ENCODE data around the gene MYOG. TPM values are rescaled to one million over a fixed set of nuclear protein-coding genes. Genes with fewer than 3 reads are reported as not detected.
A peak's percentile ranks its signal among the peaks of the same experiment; 100 is the strongest.

MYOG gene
- total RNA-seq, 1 donor from 2014 or later = not detected

DNA sequence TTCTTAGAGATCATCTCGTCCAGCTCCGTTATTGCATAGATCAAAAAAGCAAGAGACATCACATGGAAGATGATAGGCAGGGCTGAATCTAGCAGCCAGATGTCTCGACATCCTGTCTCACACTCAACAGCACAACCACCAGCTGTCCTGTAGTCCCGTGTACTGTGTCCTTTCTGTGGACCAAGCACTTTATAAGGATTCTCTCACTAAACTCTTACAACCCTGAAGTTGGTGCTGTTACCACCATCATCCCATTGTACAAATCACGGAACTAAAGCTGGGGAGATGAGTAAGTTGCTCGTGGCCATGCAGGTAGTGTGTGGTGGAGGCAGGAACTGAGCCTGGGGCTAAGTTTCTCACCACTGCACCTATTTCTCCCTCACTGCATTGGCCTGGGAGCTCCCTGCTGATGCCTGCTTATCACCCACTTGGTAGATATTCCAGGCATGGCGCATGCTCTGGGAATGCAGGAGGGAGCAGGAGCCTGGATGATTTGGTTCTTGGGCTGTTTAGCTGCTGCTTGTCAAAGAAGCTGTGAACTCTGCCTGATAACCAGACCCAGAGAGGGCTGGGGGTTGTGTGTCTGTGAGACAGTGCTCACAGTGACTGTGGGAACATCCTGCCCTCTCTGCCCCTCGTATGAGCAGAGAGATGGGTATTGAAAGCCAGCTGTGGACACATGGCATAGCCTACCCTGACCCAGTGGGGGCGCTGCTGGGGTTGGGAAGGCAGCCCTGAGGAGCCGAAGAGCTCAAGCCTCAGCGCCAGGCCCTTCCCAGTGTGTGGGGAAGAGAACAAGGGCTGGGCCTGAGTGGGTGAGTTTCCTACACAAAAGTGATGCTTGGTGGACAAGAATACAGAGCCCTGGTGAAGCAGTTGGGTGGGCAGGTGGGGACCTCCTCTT lies 46.0 kb downstream of the MYOG start:
- H3K27me3 Mint-ChIP-seq (ENCODE audit: insufficient read depth) = no peaks in the 10 kb centered on the region
- intact Hi-C loops (cut with micrococcal nuclease) = loop anchor here (1.0 kb wide), 2 partner anchors 176 to 229 kb away; no protein-coding TSS in a partner anchor
- no peak for DNase-seq (ENCODE audit: low spot score)

DNA sequence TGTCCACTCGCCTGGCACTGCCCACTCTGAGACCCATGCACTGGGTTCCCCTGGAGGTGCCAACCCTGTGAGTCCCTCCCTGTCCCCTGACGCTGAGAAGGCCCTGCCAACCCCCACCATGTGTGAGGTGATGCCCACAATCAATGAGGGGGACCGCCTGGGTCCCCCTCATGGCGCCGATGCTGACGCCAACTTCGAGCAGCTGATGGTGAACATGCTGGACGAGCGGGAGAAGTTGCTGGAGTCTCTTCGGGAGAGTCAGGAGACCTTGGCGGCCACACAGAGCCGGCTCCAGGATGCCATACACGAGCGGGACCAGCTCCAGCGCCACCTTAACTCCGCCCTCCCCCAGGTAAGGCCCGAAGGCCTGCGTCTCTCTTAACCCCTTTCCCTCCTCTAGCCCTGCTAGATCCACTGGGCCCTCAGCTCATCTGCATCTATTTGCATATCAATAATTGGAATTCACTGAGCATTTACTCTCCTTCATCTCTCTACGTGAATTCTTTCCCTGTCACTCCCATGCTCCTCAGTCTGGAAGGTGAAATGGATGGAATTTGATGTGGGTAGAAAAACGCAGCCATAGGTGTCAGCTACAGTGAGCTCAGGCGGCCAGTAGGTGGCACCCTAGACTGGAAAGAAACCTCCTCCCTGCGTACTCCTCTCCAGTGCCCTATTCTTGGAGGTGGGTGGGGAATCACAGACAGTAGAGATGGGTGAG lies 46.8 kb downstream of the MYOG start:
- Mint-ChIP-seq H3K27me3 (ENCODE audit: insufficient read depth) (no peaks in the 10 kb centered on the region), H3K27ac (no peak overlapping the region), H3K4me1 (ENCODE audit: low read depth) (peaks cover 14% of the 10 kb centered on the region), H3K36me3 (ENCODE audit: low read depth) (no peaks in the 10 kb centered on the region), H3K4me3 (no peak overlapping the region), H3K9me3 (no peaks in the 10 kb centered on the region)
- DNase-seq (ENCODE audit: low spot score) = peak; percentile 48
- intact Hi-C loops (cut with micrococcal nuclease) = loop anchor here (1.0 kb wide), 2 partner anchors 177 to 230 kb away; no protein-coding TSS in a partner anchor

More for the DNA sequence above, 46.0 kb downstream of the MYOG start:
- Mint-ChIP-seq H3K27ac (no peak overlapping the region), H3K36me3 (ENCODE audit: low read depth) (peaks cover 1% of the 10 kb centered on the region), H3K4me1 (ENCODE audit: low read depth) (peaks cover 14% of the 10 kb centered on the region), H3K4me3 (no peak overlapping the region), H3K9me3 (no peaks in the 10 kb centered on the region)

DNA sequence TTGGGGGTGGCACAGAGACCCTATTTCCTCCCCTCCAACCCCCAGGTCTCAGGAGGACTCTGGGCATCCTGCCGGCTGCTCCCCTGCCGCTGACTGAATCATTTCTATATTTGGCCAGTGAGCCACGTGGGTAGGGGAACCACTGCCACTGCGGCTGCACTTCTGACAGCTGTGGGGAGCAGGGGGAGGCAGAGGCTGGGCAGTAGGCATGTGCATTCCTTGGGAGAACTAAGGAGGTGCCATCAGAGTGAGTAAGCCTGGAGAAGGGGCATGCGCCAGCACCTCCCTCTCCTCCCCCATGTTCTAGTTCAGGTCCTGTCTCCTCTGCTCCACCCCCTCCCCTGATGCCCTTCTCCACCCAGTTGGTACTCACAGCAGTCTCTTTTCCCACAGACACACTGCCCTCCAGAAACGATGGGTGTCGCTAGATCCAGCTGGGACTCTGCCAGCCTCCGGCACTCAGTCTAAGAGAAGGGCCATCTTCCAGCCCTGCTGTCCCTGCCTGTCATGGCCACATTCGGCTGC lies 47.5 kb downstream of the MYOG start:
- H3K27me3 Mint-ChIP-seq (ENCODE audit: insufficient read depth) = no peaks in the 10 kb centered on the region
- H3K27ac Mint-ChIP-seq = no peak overlapping the region
- intact Hi-C loops (cut with micrococcal nuclease) = no loop called here
- H3K36me3 Mint-ChIP-seq (ENCODE audit: low read depth) = no peaks in the 10 kb centered on the region
- no peak overlapping the region for H3K4me3 Mint-ChIP-seq
- no peaks in the 10 kb centered on the region for H3K9me3 Mint-ChIP-seq
- DNase-seq (ENCODE audit: low spot score) = no peak
- peaks cover 14% of the 10 kb centered on the region for H3K4me1 Mint-ChIP-seq (ENCODE audit: low read depth)

DNA sequence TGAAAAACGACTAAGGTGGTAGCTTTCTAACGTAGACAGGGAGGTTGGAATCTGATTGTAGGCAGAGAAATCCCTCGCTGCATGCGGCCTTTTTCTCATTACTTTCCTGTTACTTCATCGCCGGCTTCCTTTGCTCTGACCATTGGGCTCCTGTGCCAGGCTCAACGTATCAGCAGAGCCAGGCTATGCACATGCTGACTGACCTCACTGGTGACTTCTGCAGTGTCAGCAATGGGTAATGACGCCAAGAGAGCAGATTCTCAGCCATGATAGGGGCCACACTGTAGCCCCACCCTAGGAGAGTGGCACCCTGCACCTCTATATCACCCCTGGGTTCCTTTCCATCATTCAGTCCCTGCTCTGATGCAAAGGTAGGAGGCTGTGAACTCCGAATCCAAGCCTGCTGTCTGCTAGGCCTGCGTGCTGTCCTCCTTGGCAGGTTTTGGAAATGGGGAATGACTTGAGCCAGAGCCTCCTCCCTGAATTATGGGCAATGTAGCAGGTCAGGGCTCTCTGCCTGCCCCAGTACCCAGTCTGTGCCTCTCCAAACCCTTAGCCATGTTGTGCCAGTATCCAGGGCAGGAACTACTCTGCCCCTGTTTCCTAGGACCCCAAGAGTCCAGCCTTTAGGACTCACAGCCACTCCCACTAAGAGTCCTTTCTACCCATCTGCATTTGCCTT lies 48.2 kb downstream of the MYOG start:
- Mint-ChIP-seq H3K27ac (no peak overlapping the region), H3K36me3 (ENCODE audit: low read depth) (no peaks in the 10 kb centered on the region), H3K4me1 (ENCODE audit: low read depth) (peaks cover 14% of the 10 kb centered on the region), H3K9me3 (no peaks in the 10 kb centered on the region), H3K4me3 (no peak overlapping the region), H3K27me3 (ENCODE audit: insufficient read depth) (no peaks in the 10 kb centered on the region)
- intact Hi-C loops (cut with micrococcal nuclease) = no loop called here
- DNase-seq (ENCODE audit: low spot score) = no peak

DNA sequence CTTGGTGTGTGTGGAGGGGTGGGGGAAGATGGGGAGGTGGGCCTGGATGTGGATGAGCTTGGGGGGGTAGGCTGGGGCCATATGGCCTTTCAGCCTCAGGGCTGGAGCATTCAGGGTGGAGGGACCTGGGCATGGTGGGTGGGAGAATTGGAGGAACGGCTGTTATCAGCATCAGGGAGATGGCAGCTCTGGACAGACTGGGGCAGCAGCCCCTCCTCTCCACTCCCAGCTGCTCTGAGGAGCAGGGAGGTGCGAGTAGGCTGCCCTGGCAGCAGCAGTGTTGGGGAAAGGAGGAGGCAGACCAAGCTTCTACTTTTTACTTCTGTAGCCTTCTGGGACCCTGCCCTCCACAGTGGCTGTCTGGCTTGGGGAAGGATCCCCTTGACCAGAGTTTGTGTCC lies 49.3 kb downstream of the MYOG start:
- H3K27me3 Mint-ChIP-seq (ENCODE audit: insufficient read depth) = no peaks in the 10 kb centered on the region
- H3K4me1 Mint-ChIP-seq (ENCODE audit: low read depth) = peaks cover 14% of the 10 kb centered on the region
- H3K36me3 Mint-ChIP-seq (ENCODE audit: low read depth) = no peaks in the 10 kb centered on the region
- no peak for DNase-seq (ENCODE audit: low spot score)
- H3K27ac Mint-ChIP-seq = no peak overlapping the region
- intact Hi-C loops (cut with micrococcal nuclease) = no loop called here
- H3K9me3 Mint-ChIP-seq = no peaks in the 10 kb centered on the region
- no peak overlapping the region for H3K4me3 Mint-ChIP-seq

DNA sequence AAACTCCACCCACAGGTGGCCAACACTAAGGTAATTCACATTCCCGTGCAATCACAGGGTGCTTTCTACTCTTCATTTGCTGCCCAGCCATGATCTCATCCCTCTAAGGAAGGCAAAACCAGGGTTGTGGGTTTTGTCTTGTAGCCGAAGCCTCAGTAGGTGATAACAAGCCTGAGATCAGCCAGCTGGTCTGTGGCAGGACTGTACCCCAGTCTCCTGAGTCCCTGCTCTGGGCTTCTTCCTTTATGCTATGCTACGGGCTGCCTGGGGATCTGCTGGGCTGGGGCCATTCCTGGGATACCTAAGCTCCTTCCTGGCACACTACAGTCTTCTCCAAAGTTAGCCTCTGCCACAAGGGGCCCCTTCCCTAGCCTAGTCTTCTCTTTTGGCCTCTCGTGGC lies 49.7 kb downstream of the MYOG start:
- Mint-ChIP-seq H3K4me3 (no peak overlapping the region), H3K36me3 (ENCODE audit: low read depth) (no peaks in the 10 kb centered on the region), H3K27me3 (ENCODE audit: insufficient read depth) (no peaks in the 10 kb centered on the region), H3K4me1 (ENCODE audit: low read depth) (peaks cover 14% of the 10 kb centered on the region), H3K27ac (no peak overlapping the region), H3K9me3 (no peaks in the 10 kb centered on the region)
- no peak for DNase-seq (ENCODE audit: low spot score)
- intact Hi-C loops (cut with micrococcal nuclease) = no loop called here

DNA sequence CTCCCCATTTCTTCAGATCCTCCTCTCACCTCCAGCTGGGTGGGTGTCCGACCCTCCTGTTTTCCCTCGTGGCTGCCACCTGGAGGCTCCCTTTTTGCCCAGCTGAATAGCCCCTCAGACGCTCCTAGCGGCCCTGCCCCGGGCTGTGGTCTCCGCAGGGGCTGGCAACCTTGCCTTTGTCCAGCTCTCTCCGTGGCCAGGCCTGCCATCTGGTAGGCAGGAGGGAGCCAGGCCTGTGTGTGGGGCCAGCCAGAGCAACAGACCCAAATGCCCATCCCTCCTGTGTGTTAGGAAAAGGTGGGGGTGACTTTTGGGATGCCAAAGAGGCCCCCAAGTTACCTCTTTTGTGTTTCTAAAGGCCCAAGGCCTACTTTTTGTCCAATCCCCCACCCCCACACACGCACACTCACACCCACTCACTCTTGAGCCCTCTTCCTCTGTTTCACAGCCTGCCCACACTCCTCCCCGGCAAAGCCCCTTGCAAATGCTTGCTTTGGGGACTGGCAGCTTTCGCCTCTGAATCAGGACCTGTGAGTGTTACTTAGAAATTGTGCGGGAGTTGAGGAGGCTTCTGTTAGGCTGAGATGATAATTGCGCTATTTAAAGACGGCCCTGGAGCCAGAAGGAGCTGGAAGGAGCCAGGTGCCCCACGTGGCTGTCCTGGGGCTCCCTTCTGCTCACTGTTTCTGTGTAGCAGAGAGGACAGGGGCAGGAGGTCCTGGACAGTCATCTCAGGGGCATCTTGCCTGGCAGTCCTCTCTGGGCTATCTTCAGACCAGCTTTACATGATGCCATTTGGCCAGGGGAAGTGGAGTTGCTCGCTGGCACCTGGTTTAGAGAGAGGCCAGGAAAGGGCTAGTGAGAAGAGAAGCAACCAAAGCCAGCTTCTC lies 50.5 kb downstream of the MYOG start:
- no peak overlapping the region for H3K27ac Mint-ChIP-seq
- no peaks in the 10 kb centered on the region for H3K36me3 Mint-ChIP-seq (ENCODE audit: low read depth)
- no peak for DNase-seq (ENCODE audit: low spot score)
- no peaks in the 10 kb centered on the region for H3K9me3 Mint-ChIP-seq
- peaks cover 14% of the 10 kb centered on the region for H3K4me1 Mint-ChIP-seq (ENCODE audit: low read depth)
- no peaks in the 10 kb centered on the region for H3K27me3 Mint-ChIP-seq (ENCODE audit: insufficient read depth)
- intact Hi-C loops (cut with micrococcal nuclease) = no loop called here
- no peak overlapping the region for H3K4me3 Mint-ChIP-seq

DNA sequence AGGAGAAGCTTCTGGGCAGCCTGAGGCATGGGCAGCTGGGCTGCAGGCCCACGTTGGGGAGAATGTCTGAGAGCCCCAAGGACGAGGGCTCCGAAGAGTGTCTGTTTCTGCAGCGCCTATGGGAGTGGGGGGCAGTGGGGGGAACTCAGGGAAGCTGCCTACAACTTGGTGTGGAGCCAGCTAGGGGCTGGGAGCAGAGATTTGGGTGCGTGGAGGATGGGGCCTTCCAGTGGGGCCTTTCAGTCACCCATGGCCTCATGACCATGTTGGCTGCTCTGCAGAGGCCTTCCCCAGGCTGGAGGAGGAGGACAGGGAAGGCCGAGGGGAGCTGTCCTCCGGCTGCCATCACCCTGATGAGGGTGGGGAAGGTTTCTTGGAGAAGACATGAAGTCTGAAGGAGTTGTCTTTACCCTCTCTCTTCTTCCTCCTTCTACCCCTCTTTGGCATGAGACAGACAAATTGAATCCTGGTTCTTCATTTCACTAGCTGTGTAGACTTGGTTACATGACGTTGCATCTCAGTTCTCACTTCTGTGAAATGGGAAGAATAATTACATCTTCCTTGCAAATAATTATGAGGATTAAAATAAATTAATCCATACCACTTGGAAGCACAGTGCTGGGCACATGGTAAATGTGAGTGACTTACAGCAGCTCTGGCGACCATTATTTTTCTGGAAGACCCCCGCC lies 51.2 kb downstream of the MYOG start:
- H3K9me3 Mint-ChIP-seq = no peaks in the 10 kb centered on the region
- no peak overlapping the region for H3K4me3 Mint-ChIP-seq
- intact Hi-C loops (cut with micrococcal nuclease) = no loop called here

DNA sequence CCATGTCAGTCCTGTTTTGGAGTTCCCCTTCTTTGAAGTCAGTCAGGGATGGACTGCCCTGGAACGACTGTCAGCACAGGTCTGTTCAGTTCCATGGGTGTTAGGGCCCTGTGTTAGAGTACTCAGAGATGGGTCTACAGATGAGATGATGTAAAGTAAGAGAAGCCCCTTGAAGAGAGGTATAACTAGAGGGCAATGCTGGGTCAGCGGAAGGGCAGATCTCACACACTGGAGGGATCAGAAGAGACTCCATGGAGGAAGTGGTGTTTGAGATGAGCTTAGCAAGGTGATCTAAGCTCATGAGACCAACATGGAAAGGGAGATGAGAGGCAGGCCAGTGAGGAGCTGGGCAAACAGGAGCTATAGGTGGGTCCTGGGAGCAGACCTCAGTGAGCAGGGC lies 51.9 kb downstream of the MYOG start:
- intact Hi-C loops (cut with micrococcal nuclease) = no loop called here
- H3K9me3 Mint-ChIP-seq = no peaks in the 10 kb centered on the region
- no peaks in the 10 kb centered on the region for H3K27me3 Mint-ChIP-seq (ENCODE audit: insufficient read depth)
- no peak overlapping the region for H3K4me3 Mint-ChIP-seq
- no peaks in the 10 kb centered on the region for H3K36me3 Mint-ChIP-seq (ENCODE audit: low read depth)
- H3K4me1 Mint-ChIP-seq (ENCODE audit: low read depth) = peaks cover 8% of the 10 kb centered on the region
- no peak for DNase-seq (ENCODE audit: low spot score)
- no peak overlapping the region for H3K27ac Mint-ChIP-seq

More for the DNA sequence above, 51.2 kb downstream of the MYOG start:
- no peaks in the 10 kb centered on the region for H3K36me3 Mint-ChIP-seq (ENCODE audit: low read depth)
- peaks cover 14% of the 10 kb centered on the region for H3K4me1 Mint-ChIP-seq (ENCODE audit: low read depth)
- DNase-seq (ENCODE audit: low spot score) = no peak
- no peaks in the 10 kb centered on the region for H3K27me3 Mint-ChIP-seq (ENCODE audit: insufficient read depth)
- H3K27ac Mint-ChIP-seq = no peak overlapping the region

DNA sequence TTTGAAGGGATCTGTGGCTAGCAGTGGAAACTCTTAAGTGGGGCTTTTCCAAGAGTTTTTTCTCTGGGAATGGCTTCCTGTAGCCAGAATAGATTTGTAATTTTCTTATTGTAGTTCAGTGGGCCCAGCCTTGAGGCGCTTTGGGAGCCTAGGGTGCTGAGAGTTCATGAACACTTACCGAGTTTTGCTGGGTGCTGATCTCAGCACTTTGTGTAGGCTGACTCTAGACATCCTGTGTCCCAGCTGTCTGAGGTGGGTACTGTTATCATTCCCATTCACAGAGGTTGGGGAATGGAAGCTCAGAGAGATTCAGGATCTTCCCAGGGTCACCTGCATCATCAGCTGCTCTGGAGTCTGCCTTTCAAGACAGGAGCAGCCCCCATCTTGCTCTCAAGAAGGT lies 52.5 kb downstream of the MYOG start:
- H3K4me1 Mint-ChIP-seq (ENCODE audit: low read depth) = peaks cover 9% of the 10 kb centered on the region
- H3K9me3 Mint-ChIP-seq = no peaks in the 10 kb centered on the region
- no peak overlapping the region for H3K27ac Mint-ChIP-seq
- no peak overlapping the region for H3K4me3 Mint-ChIP-seq
- no peaks in the 10 kb centered on the region for H3K36me3 Mint-ChIP-seq (ENCODE audit: low read depth)
- no peaks in the 10 kb centered on the region for H3K27me3 Mint-ChIP-seq (ENCODE audit: insufficient read depth)
- no peak for DNase-seq (ENCODE audit: low spot score)
- intact Hi-C loops (cut with micrococcal nuclease) = no loop called here

Measured in activated T-helper 1 cell treated with anti-CD3 and anti-CD28 coated beads, Interleukin-12 subunit alpha, Interleukin-12 subunit beta, Interleukin-2, Interleukin-4 antibody, amounts not matched to agents 30 ng/mL and 10 ng/mL and 1 ng/mL, durations not matched to agents 14 hours and 24 hours and 36 hours (primary cell).